GM23338 (cell line): Measurements from ENCODE around the gene GNAI3. TPM values are rescaled to one million over a fixed set of nuclear protein-coding genes. Genes with fewer than 3 reads are reported as not detected.

Experiments used
- ATAC-seq: fragments of 200-7000 bp; cut with Tn5 transposase; 3 replicates; pipeline ENCODE4 v1.9.1; 2020
- DNase-seq: peaks from one replicate; pipeline ENCODE4 v3.0.0-alpha.2; 2015; ENCODE audit warnings: low spot score
- H2AFZ ChIP-seq: fragments of 200-600 bp; sonication (generic); 2 replicates; pipeline ENCODE4 v1.8.0; 2016; ENCODE audit warnings: antibody characterized with exemption, mild to moderate bottlenecking, moderate library complexity
- H3F3A ChIP-seq: fragments of 200-600 bp; sonication (generic); replicated peaks from 2 replicates; pipeline ENCODE4 v1.8.0; 2017; ENCODE audit warnings: antibody characterized with exemption, mixed run types, low read depth
- H3K27ac ChIP-seq: fragments of 200-600 bp; sonication (generic); 2 replicates; pipeline ENCODE4 v1.6.1; 2016; ENCODE audit warnings: low read depth
- H3K27me3 ChIP-seq: fragments of 200-600 bp; sonication (generic); 2 replicates; pipeline ENCODE4 v1.8.0; 2016; ENCODE audit warnings: mild to moderate bottlenecking, mixed run types, moderate library complexity; ENCODE audit not compliant: insufficient read depth
- H3K36me3 ChIP-seq: fragments of 200-600 bp; sonication (generic); 2 replicates; pipeline ENCODE4 v1.8.0; 2016; ENCODE audit warnings: mild to moderate bottlenecking; ENCODE audit not compliant: insufficient read depth
- H3K4me1 ChIP-seq: fragments of 200-600 bp; sonication (generic); 2 replicates; pipeline ENCODE4 v1.8.0; 2016; ENCODE audit warnings: mild to moderate bottlenecking, moderate library complexity; ENCODE audit not compliant: insufficient read depth
- H3K4me2 ChIP-seq: fragments of 200-600 bp; sonication (generic); 2 replicates; pipeline ENCODE4 v1.7.1; 2017; ENCODE audit warnings: mixed run types
- H3K4me3 ChIP-seq: fragments of 200-600 bp; sonication (generic); 2 replicates; pipeline ENCODE4 v1.6.1; 2016; ENCODE audit warnings: mixed run types
- H3K79me2 ChIP-seq: fragments of 200-600 bp; sonication (generic); replicated peaks from 2 replicates; pipeline ENCODE4 v1.8.0; 2017; ENCODE audit warnings: mild to moderate bottlenecking; ENCODE audit not compliant: insufficient read depth
- H3K9me2 ChIP-seq: fragments of 200-600 bp; sonication (generic); 2 replicates; pipeline ENCODE4 v1.8.0; 2017; ENCODE audit not compliant: insufficient read depth
- H4K20me1 ChIP-seq: fragments of 200-600 bp; sonication (generic); replicated peaks from 2 replicates; pipeline ENCODE4 v1.8.0; 2017; ENCODE audit warnings: mild to moderate bottlenecking; ENCODE audit not compliant: insufficient read depth
- H3K27ac Mint-ChIP-seq: 2 replicates; pipeline ENCODE4 v1.8.0; 2020; ENCODE audit warnings: inconsistent platforms, mild to moderate bottlenecking, moderate library complexity, mixed read lengths
- H3K27me3 Mint-ChIP-seq: 3 replicates; pipeline ENCODE4 v1.8.0; 2022; ENCODE audit warnings: low read depth, mild to moderate bottlenecking, moderate library complexity, mixed read lengths, inconsistent platforms; ENCODE audit not compliant: insufficient read depth, poor library complexity
- H3K36me3 Mint-ChIP-seq: 3 replicates; pipeline ENCODE4 v1.8.0; 2021; ENCODE audit warnings: low read depth, mild to moderate bottlenecking, inconsistent platforms, moderate library complexity, mixed read lengths
- H3K4me1 Mint-ChIP-seq: 3 replicates; pipeline ENCODE4 v1.8.0; 2020; ENCODE audit warnings: mild to moderate bottlenecking, inconsistent platforms, mixed read lengths
- H3K4me3 Mint-ChIP-seq: 3 replicates; pipeline ENCODE4 v1.8.0; 2021; ENCODE audit warnings: moderate library complexity, mild to moderate bottlenecking, inconsistent platforms, mixed read lengths
- H3K9me3 Mint-ChIP-seq: 3 replicates; pipeline ENCODE4 v1.8.0; 2020; ENCODE audit warnings: moderate library complexity, mild to moderate bottlenecking, inconsistent platforms, mixed read lengths
- CREB1 ChIP-seq: fragments of 250-450 bp; sonication (Bioruptor Pico); IDR thresholded peaks from 2 replicates; pipeline ENCODE4 v1.5.0; 2020; ENCODE audit warnings: low read depth, mild to moderate bottlenecking, moderate library complexity
- NANOG ChIP-seq: IDR thresholded peaks from 2 replicates; pipeline ENCODE4 v1.6.1; 2016; ENCODE audit warnings: antibody characterized with exemption, borderline replicate concordance
- REST ChIP-seq: IDR thresholded peaks from one replicate; pipeline ENCODE4 v1.6.1; 2018; ENCODE audit warnings: antibody characterized with exemption; ENCODE audit not compliant: unreplicated experiment
- STAT1 ChIP-seq: IDR thresholded peaks from one replicate; pipeline ENCODE4 v1.6.1; 2016; ENCODE audit warnings: antibody characterized with exemption; ENCODE audit not compliant: unreplicated experiment
- ZNF114 ChIP-seq: fragments of 250-450 bp; sonication (Bioruptor Pico); IDR thresholded peaks from 2 replicates; pipeline ENCODE4 v1.5.0; 2020; ENCODE audit warnings: mild to moderate bottlenecking, moderate library complexity
- ZNF331 ChIP-seq: fragments of 250-450 bp; sonication (Bioruptor Pico); IDR thresholded peaks from 2 replicates; pipeline ENCODE4 v1.5.0; 2020; ENCODE audit warnings: low read depth, mild to moderate bottlenecking, moderate library complexity
- polyA plus RNA-seq: library from polyadenylated mRNA; unstranded; fragments of >200 nt; fragmentation: Nextera tagmentation; extraction: Ambion mirVana; gene quantifications from 2 replicates; pipeline ENCODE4 v1.2.1, GENCODE V29; 2016
- total RNA-seq: library from RNA; depleted of rRNA; stranded (reverse); fragments of >200 nt; shearing (Covaris generic); gene quantifications from 2 replicates; pipeline ENCODE4 v1.2.3, GENCODE V29; 2014
- TF ChIP-seq, protein P1 (sequence below): IDR thresholded peaks from 2 replicates; pipeline ENCODE4 v1.6.1; 2016; ENCODE audit warnings: antibody characterized with exemption
- TF ChIP-seq, protein P2 (sequence below): fragments of 250-450 bp; sonication (Bioruptor Pico); IDR thresholded peaks from 2 replicates; pipeline ENCODE4 v1.5.0; 2020; ENCODE audit warnings: mild to moderate bottlenecking, moderate library complexity
- TF ChIP-seq, protein P3 (sequence below), 2 experiments: fragments of 200-600 bp in 1 of 2; sonication (generic) in 1 of 2; conservative IDR thresholded peaks; 2 replicates each; pipeline versions ENCODE4 v1.5.1 to v1.6.1; 2016 to 2017; ENCODE audit warnings: antibody characterized with exemption in 2 of 2, low read depth in 2 of 2, mild to moderate bottlenecking in 2 of 2, moderate library complexity in 1 of 2

GNAI3 gene
- total and polyA plus RNA-seq, 2 experiments from 2014 or later, result 4.5 to 10.2 TPM

DNA sequence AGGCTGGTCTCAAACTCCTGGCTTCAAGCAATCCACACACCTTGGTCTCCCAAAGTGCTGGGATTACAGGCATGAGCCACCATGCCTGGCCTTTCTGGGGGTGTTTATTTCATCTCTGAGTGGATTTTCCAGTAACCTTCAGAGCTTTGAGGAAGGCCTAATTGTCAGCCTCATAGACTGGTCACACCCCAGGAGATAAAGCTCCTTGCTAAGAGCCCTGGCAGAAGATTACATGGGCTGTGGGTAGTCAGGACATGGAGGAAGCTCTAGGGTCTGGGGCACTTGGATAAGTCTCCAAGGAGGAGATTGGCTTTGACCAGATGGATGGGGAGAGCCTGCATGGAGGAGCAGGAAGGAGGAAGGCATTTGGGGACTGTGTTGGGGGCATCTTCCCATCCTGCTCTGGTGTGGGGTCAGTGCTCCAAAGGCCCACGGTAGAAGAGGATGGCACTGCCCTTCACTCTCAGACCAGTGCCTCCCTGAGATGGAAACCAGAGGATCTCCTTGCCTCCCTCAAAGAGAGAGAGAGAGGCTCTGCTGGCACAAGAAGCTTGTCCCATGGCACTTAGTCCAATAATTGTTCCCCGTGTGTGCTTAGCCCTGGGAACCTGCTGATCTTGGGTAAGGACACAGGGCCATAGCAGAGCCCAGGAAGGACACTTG is 92.8 kb downstream of the GNAI3 start:
- Histone ChIP-seq H3K9me2 (no peaks in the 10 kb centered on the region), H3K79me2 (no peaks in the 10 kb centered on the region), H3K4me1 (peaks cover 6% of the 10 kb centered on the region), H3K27me3 (no peaks in the 10 kb centered on the region), H3K4me3 (no peak overlapping the region), H2AFZ (no peak overlapping the region), H3K36me3 (no peaks in the 10 kb centered on the region), H3K4me2 (no peak overlapping the region), H3F3A (0 out of 2 replicates have a peak, but pooled peaks cover 8% of the 10 kb centered on the region), H3K27ac (no peak overlapping the region), H4K20me1 (no peaks in the 10 kb centered on the region; the same call in 1 of the 2 replicates)
- Mint-ChIP-seq H3K27me3 (peaks cover 17% of the 10 kb centered on the region), H3K36me3 (no peaks in the 10 kb centered on the region), H3K4me1 (peaks cover 8% of the 10 kb centered on the region), H3K27ac (no peak overlapping the region; the same call in 1 of the 2 replicates), H3K9me3 (no peaks in the 10 kb centered on the region), H3K4me3 (no peak overlapping the region)
- no peak for TF ChIP-seq ZNF331
- DNase-seq (no peak), ATAC-seq (no peak)

GRCh38 chr1:109641861-109642260 is 93.4 kb downstream of the GNAI3 start:
- Histone ChIP-seq H3K4me3 (no peak overlapping the region), H2AFZ (no peak overlapping the region), H3K36me3 (no peaks in the 10 kb centered on the region), H3K79me2 (no peaks in the 10 kb centered on the region), H3K4me2 (no peak overlapping the region), H3K4me1 (no peaks in the 10 kb centered on the region), H3K27ac (no peak overlapping the region), H3F3A (0 out of 2 replicates have a peak, but pooled peaks cover 8% of the 10 kb centered on the region), H3K27me3 (no peaks in the 10 kb centered on the region), H4K20me1 (no peaks in the 10 kb centered on the region; the same call in 1 of the 2 replicates), H3K9me2 (no peaks in the 10 kb centered on the region)
- Mint-ChIP-seq H3K27ac (no peak overlapping the region), H3K4me1 (peaks cover 3% of the 10 kb centered on the region), H3K27me3 (peaks cover 16% of the 10 kb centered on the region), H3K9me3 (no peaks in the 10 kb centered on the region), H3K4me3 (no peak overlapping the region), H3K36me3 (no peaks in the 10 kb centered on the region)
- no peak for DNase-seq
- no peak for ATAC-seq
- TF ChIP-seq REST, result no peak
- TF ChIP-seq STAT1, result no peak
- no peak for TF ChIP-seq CREB1 (CRISPR knock-in tag)
- no peak for TF ChIP-seq NANOG
- TF ChIP-seq, protein P1, sequence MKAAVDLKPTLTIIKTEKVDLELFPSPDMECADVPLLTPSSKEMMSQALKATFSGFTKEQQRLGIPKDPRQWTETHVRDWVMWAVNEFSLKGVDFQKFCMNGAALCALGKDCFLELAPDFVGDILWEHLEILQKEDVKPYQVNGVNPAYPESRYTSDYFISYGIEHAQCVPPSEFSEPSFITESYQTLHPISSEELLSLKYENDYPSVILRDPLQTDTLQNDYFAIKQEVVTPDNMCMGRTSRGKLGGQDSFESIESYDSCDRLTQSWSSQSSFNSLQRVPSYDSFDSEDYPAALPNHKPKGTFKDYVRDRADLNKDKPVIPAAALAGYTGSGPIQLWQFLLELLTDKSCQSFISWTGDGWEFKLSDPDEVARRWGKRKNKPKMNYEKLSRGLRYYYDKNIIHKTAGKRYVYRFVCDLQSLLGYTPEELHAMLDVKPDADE, result no peak
- TF ChIP-seq, protein P2, sequence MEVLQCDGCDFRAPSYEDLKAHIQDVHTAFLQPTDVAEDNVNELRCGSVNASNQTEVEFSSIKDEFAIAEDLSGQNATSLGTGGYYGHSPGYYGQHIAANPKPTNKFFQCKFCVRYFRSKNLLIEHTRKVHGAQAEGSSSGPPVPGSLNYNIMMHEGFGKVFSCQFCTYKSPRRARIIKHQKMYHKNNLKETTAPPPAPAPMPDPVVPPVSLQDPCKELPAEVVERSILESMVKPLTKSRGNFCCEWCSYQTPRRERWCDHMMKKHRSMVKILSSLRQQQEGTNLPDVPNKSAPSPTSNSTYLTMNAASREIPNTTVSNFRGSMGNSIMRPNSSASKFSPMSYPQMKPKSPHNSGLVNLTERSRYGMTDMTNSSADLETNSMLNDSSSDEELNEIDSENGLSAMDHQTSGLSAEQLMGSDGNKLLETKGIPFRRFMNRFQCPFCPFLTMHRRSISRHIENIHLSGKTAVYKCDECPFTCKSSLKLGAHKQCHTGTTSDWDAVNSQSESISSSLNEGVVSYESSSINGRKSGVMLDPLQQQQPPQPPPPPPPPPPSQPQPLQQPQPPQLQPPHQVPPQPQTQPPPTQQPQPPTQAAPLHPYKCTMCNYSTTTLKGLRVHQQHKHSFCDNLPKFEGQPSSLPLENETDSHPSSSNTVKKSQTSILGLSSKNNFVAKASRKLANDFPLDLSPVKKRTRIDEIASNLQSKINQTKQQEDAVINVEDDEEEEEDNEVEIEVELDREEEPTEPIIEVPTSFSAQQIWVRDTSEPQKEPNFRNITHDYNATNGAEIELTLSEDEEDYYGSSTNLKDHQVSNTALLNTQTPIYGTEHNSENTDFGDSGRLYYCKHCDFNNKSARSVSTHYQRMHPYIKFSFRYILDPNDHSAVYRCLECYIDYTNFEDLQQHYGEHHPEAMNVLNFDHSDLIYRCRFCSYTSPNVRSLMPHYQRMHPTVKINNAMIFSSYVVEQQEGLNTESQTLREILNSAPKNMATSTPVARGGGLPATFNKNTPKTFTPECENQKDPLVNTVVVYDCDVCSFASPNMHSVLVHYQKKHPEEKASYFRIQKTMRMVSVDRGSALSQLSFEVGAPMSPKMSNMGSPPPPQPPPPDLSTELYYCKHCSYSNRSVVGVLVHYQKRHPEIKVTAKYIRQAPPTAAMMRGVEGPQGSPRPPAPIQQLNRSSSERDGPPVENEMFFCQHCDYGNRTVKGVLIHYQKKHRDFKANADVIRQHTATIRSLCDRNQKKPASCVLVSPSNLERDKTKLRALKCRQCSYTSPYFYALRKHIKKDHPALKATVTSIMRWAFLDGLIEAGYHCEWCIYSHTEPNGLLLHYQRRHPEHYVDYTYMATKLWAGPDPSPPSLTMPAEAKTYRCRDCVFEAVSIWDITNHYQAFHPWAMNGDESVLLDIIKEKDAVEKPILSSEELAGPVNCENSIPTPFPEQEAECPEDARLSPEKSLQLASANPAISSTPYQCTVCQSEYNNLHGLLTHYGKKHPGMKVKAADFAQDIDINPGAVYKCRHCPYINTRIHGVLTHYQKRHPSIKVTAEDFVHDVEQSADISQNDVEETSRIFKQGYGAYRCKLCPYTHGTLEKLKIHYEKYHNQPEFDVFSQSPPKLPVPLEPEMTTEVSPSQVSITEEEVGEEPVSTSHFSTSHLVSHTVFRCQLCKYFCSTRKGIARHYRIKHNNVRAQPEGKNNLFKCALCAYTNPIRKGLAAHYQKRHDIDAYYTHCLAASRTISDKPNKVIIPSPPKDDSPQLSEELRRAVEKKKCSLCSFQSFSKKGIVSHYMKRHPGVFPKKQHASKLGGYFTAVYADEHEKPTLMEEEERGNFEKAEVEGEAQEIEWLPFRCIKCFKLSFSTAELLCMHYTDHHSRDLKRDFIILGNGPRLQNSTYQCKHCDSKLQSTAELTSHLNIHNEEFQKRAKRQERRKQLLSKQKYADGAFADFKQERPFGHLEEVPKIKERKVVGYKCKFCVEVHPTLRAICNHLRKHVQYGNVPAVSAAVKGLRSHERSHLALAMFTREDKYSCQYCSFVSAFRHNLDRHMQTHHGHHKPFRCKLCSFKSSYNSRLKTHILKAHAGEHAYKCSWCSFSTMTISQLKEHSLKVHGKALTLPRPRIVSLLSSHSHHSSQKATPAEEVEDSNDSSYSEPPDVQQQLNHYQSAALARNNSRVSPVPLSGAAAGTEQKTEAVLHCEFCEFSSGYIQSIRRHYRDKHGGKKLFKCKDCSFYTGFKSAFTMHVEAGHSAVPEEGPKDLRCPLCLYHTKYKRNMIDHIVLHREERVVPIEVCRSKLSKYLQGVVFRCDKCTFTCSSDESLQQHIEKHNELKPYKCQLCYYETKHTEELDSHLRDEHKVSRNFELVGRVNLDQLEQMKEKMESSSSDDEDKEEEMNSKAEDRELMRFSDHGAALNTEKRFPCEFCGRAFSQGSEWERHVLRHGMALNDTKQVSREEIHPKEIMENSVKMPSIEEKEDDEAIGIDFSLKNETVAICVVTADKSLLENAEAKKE (CRISPR knock-in tag), result no peak
- TF ChIP-seq ZNF114, result no peak
- TF ChIP-seq, protein P3, sequence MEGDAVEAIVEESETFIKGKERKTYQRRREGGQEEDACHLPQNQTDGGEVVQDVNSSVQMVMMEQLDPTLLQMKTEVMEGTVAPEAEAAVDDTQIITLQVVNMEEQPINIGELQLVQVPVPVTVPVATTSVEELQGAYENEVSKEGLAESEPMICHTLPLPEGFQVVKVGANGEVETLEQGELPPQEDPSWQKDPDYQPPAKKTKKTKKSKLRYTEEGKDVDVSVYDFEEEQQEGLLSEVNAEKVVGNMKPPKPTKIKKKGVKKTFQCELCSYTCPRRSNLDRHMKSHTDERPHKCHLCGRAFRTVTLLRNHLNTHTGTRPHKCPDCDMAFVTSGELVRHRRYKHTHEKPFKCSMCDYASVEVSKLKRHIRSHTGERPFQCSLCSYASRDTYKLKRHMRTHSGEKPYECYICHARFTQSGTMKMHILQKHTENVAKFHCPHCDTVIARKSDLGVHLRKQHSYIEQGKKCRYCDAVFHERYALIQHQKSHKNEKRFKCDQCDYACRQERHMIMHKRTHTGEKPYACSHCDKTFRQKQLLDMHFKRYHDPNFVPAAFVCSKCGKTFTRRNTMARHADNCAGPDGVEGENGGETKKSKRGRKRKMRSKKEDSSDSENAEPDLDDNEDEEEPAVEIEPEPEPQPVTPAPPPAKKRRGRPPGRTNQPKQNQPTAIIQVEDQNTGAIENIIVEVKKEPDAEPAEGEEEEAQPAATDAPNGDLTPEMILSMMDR (conservative IDR thresholded peaks at IDR 0.05; ENCODE audit: low read depth in 2 of 2), result no peak
